Caco-2 (cell line): ENCODE data around the gene MSH3. TPM values are rescaled to one million over a fixed set of nuclear protein-coding genes. Genes with fewer than 3 reads are reported as not detected.

Experiments
- BruUV-seq: library from RNA; stranded (reverse); fragments of 400-500 nt; replicated peaks from 2 replicates; lab custom pipeline; 2021; lab: Mats Ljungman, UMichigan
- CTCF ChIA-PET: fragments of 300-600 bp; sonication (Branson Sonifier 250); formaldehyde crosslinking; loops from one replicate; lab custom pipeline; 2022; ENCODE audit warnings: antibody characterized with exemption; lab: Charles Lee
- POLR2A ChIA-PET: fragments of 300-600 bp; sonication (Branson Sonifier 250); formaldehyde crosslinking; loops from one replicate; lab custom pipeline; 2022; ENCODE audit warnings: antibody characterized with exemption; lab: Charles Lee
- DNase-seq, 2 experiments: peaks; one replicate each; pipeline versions ENCODE4 v3.0.0 to v3.0.0-alpha.2; 2020 to 2022
- H3K27me3 ChIP-seq: replicated peaks from 2 replicates; pipeline ENCODE4 v1.6.0; 2011; ENCODE audit warnings: low read length; ENCODE audit not compliant: control insufficient read depth, insufficient read depth
- H3K36me3 ChIP-seq: 2 replicates; pipeline ENCODE4 v1.5.1; 2011; ENCODE audit warnings: low read length; ENCODE audit not compliant: control insufficient read depth, insufficient read depth
- H3K4me1 ChIP-seq: fragments of 250-450 bp; sonication (Bioruptor Pico); 2 replicates; pipeline ENCODE4 v1.5.1; 2020; ENCODE audit warnings: mild to moderate bottlenecking
- H3K4me3 ChIP-seq: 2 replicates; pipeline ENCODE4 v1.5.1; 2011; ENCODE audit warnings: low read depth, mild to moderate bottlenecking, control low read depth, low read length
- H3K9me3 ChIP-seq: fragments of 250-450 bp; sonication (Bioruptor Pico); 2 replicates; pipeline ENCODE4 v1.5.1; 2020; ENCODE audit warnings: mild to moderate bottlenecking, moderate library complexity
- H3K27ac Mint-ChIP-seq: one replicate; pipeline ENCODE4 v1.8.0; 2022; ENCODE audit warnings: mixed read lengths; ENCODE audit not compliant: unreplicated experiment
- H3K27me3 Mint-ChIP-seq: one replicate; pipeline ENCODE4 v1.8.0; 2022; ENCODE audit warnings: mixed read lengths; ENCODE audit not compliant: insufficient read depth, unreplicated experiment
- H3K36me3 Mint-ChIP-seq: one replicate; pipeline ENCODE4 v1.8.0; 2022; ENCODE audit warnings: mild to moderate bottlenecking, mixed read lengths; ENCODE audit not compliant: insufficient read depth, unreplicated experiment
- H3K4me1 Mint-ChIP-seq: one replicate; pipeline ENCODE4 v1.8.0; 2022; ENCODE audit warnings: low read depth, mixed read lengths; ENCODE audit not compliant: unreplicated experiment
- H3K4me3 Mint-ChIP-seq: one replicate; pipeline ENCODE4 v1.8.0; 2022; ENCODE audit warnings: mild to moderate bottlenecking, moderate library complexity, mixed read lengths; ENCODE audit not compliant: unreplicated experiment
- H3K9me3 Mint-ChIP-seq: one replicate; pipeline ENCODE4 v1.8.0; 2022; ENCODE audit warnings: mixed read lengths; ENCODE audit not compliant: unreplicated experiment
- intact Hi-C: fragments of 100-400 bp; cut with micrococcal nuclease; formaldehyde crosslinking; loops from one replicate; pipeline ENCODE4 v1.10.0; 2022; ENCODE audit not compliant: unreplicated experiment
- total RNA-seq: library from RNA; stranded (reverse); gene quantifications from 2 replicates; pipeline ENCODE4 v1.2.3, GENCODE V29; 2022
- TF ChIP-seq, protein P1 (sequence below), 2 experiments: fragments of 200-600 bp in 1 of 2; IDR thresholded peaks; 1 replicate in 1 of 2; 2 replicates in 1 of 2; pipeline versions ENCODE4 v1.5.1 to v1.8.0; 2011 to 2022; ENCODE audit warnings: antibody characterized with exemption in 1 of 2, control low read depth in 1 of 2, inconsistent platforms in 1 of 2, low read depth in 1 of 2, low read length in 1 of 2, mild to moderate bottlenecking in 1 of 2, moderate library complexity in 1 of 2; ENCODE audit not compliant: insufficient read depth in 1 of 2, severe bottlenecking in 1 of 2, unreplicated experiment in 1 of 2

Gene MSH3
- total RNA-seq, 1 experiment from 2014 or later: 17.1 TPM

DNA sequence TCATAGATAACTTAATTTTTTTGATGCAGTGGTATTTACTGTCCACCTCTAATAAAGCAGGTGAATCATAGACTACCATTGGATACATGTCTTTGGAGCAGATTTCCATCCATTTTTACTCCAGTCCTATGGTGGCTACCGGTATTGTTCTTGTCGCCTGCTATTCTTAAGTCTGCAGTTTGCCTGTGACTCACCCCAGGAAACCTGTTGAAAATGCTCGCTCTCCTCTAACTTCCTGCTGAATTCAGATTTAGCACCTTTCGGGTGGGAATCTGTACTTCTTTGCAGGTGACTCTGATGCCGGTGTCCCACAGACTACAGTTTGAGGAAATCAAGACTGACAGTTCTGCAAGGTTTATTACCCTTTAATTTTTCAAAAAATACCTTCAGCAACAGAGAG lies 59.2 kb downstream of the MSH3 start:
- H3K27ac Mint-ChIP-seq: no peak overlapping the region
- ChIA-PET CTCF (no interaction called here), POLR2A (no interaction called here)
- TF ChIP-seq, protein P1, sequence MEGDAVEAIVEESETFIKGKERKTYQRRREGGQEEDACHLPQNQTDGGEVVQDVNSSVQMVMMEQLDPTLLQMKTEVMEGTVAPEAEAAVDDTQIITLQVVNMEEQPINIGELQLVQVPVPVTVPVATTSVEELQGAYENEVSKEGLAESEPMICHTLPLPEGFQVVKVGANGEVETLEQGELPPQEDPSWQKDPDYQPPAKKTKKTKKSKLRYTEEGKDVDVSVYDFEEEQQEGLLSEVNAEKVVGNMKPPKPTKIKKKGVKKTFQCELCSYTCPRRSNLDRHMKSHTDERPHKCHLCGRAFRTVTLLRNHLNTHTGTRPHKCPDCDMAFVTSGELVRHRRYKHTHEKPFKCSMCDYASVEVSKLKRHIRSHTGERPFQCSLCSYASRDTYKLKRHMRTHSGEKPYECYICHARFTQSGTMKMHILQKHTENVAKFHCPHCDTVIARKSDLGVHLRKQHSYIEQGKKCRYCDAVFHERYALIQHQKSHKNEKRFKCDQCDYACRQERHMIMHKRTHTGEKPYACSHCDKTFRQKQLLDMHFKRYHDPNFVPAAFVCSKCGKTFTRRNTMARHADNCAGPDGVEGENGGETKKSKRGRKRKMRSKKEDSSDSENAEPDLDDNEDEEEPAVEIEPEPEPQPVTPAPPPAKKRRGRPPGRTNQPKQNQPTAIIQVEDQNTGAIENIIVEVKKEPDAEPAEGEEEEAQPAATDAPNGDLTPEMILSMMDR (IDR thresholded peaks at IDR 0.05; ENCODE audit: insufficient read depth in 1 of 2, low read depth in 1 of 2, low read length in 1 of 2, severe bottlenecking in 1 of 2, unreplicated experiment in 1 of 2): no peak
- no peaks in the 10 kb centered on the region for H3K9me3 Mint-ChIP-seq
- no peak overlapping the region for H3K4me3 Mint-ChIP-seq
- H3K36me3 ChIP-seq: no peaks in the 10 kb centered on the region; the same call in 1 of the 2 replicates
- H3K27me3 Mint-ChIP-seq: no peaks in the 10 kb centered on the region
- intact Hi-C loops: loop anchor here (5.0 to 10.0 kb wide), 2 partner anchors 251 to 484 kb away; partner anchors contain the start of gene RASGRF2
- no peak overlapping the region for H3K4me3 ChIP-seq
- no peak for DNase-seq
- no peaks in the 10 kb centered on the region for H3K27me3 ChIP-seq
- peaks cover 11% of the 10 kb centered on the region for H3K36me3 Mint-ChIP-seq
- no peaks in the 10 kb centered on the region for H3K4me1 Mint-ChIP-seq
- H3K4me1 ChIP-seq: peaks cover 4% of the 10 kb centered on the region; the same call in 1 of the 2 replicates
- H3K9me3 ChIP-seq: no peaks in the 10 kb centered on the region
- BruUV-seq: no TSS peak

DNA sequence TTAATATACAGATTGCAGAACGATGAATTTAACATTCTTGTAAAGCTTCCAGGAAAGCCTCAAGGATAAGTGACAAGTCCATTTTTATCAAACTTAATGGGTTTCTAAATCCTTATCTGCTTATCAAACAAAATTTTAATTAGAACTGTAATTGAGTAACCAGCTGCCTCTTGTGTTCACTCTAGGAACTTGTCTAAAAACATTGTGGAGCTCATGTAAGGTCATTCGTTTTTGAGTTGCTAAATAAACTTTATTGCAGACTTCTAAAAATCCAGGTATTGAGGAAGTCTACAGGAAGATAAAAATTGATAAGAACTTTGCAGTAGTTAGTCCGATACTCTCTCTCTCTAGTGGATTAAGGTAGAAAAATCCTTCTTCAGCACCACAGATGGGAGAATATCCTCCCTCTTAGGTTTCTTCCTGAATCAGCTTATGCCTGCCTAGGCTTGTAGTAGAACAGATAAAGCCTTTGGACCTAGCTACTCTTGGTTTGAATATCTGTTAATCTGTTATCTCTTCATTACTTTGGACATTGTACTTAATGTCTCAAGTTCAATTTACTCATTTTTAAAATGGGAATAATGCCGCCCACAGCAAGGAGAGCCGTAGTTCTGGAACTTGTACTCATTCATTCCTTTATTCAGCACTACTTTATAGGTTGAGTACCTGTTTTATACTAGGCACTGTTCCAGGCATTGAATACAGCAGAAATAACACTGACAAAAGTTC lies 60.3 kb downstream of the MSH3 start:
- H3K4me1 ChIP-seq: peaks cover 4% of the 10 kb centered on the region; the same call in 1 of the 2 replicates
- DNase-seq: no peak
- POLR2A ChIA-PET: no interaction called here
- Mint-ChIP-seq H3K36me3 (peaks cover 9% of the 10 kb centered on the region), H3K27me3 (no peaks in the 10 kb centered on the region), H3K9me3 (peaks cover 7% of the 10 kb centered on the region), H3K27ac (no peak overlapping the region), H3K4me3 (no peak overlapping the region), H3K4me1 (no peaks in the 10 kb centered on the region)
- BruUV-seq: no TSS peak
- intact Hi-C loops: loop anchor here (5.0 to 10.0 kb wide), 2 partner anchors 250 to 483 kb away; partner anchors contain the start of gene RASGRF2
- H3K4me3 ChIP-seq: no peak overlapping the region
- CTCF ChIA-PET: interaction anchor here (0.7 kb wide), 1 partner anchor 293 kb away, joined by 5 read pairs; no protein-coding TSS in a partner anchor
- TF ChIP-seq, protein P1 (IDR thresholded peaks at IDR 0.05; ENCODE audit: insufficient read depth in 1 of 2, low read depth in 1 of 2, low read length in 1 of 2, severe bottlenecking in 1 of 2, unreplicated experiment in 1 of 2): no peak
- 0 out of 2 replicates have a peak, but pooled peaks cover under 1% of the 10 kb centered on the region for H3K9me3 ChIP-seq
- no peaks in the 10 kb centered on the region; the same call in 1 of the 2 replicates for H3K36me3 ChIP-seq
- no peaks in the 10 kb centered on the region for H3K27me3 ChIP-seq

DNA sequence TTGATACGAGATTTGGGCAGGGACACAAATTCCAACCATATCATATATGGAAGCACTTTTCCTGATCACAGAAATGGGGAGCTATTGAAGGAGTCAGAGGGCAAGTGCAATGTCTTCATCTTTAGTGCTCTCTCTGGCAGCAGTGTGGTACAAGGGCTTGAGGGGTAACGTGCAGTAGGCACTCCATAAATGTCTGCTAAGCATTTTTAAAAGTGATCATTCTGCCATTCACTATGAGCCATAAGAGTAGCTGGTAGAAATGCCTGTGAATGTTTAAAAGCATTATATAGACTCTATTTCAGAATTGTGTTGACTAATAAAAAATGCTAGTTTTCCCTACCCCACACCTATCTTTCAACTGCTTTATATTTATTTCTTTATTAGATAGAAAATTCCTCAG lies 61.4 kb downstream of the MSH3 start:
- Mint-ChIP-seq H3K27me3 (no peaks in the 10 kb centered on the region), H3K9me3 (peaks cover 18% of the 10 kb centered on the region), H3K36me3 (peaks cover 5% of the 10 kb centered on the region), H3K27ac (no peak overlapping the region), H3K4me1 (no peaks in the 10 kb centered on the region), H3K4me3 (no peak overlapping the region)
- ChIA-PET CTCF (no interaction called here), POLR2A (no interaction called here)
- intact Hi-C loops: loop anchor here (10.0 kb wide), 1 partner anchor 249 kb away; the partner anchor contains the start of gene RASGRF2
- no TSS peak for BruUV-seq
- no peaks in the 10 kb centered on the region; the same call in 1 of the 2 replicates for H3K36me3 ChIP-seq
- DNase-seq: no peak
- H3K9me3 ChIP-seq: 0 out of 2 replicates have a peak, but pooled peaks cover 11% of the 10 kb centered on the region
- H3K27me3 ChIP-seq: no peaks in the 10 kb centered on the region
- TF ChIP-seq, protein P1 (IDR thresholded peaks at IDR 0.05; ENCODE audit: insufficient read depth in 1 of 2, low read depth in 1 of 2, low read length in 1 of 2, severe bottlenecking in 1 of 2, unreplicated experiment in 1 of 2): no peak
- peaks cover 4% of the 10 kb centered on the region; the same call in 1 of the 2 replicates for H3K4me1 ChIP-seq
- H3K4me3 ChIP-seq: no peak overlapping the region
